ENCODE measurements around the gene PMS2. TPM values are rescaled to one million over a fixed set of nuclear protein-coding genes. Genes with fewer than 3 reads are reported as not detected.
"Not testable (repeated sequence)": the region's sequence is repeated elsewhere in the genome, so short reads cannot be mapped to it uniquely, and the experiment has no call there.

The PMS2 gene
- total RNA-seq, 1 donor from 2014 or later: 17.0 TPM

- not testable (repeated sequence) for H3K4me1 Mint-ChIP-seq (ENCODE audit: low read depth); H3K9me3 Mint-ChIP-seq (ENCODE audit: low read depth); H3K4me3 Mint-ChIP-seq (ENCODE audit: unreplicated experiment); H3K36me3 Mint-ChIP-seq (ENCODE audit: low read depth); DNase-seq (ENCODE audit: low spot score); H3K27me3 Mint-ChIP-seq (ENCODE audit: low read depth); H3K27ac Mint-ChIP-seq (ENCODE audit: unreplicated experiment)
Observed at GRCh38 chr7:5926263-5926870, 82.5 kb downstream of the PMS2 start.

- H3K36me3 Mint-ChIP-seq (ENCODE audit: low read depth); H3K4me1 Mint-ChIP-seq (ENCODE audit: low read depth); H3K4me3 Mint-ChIP-seq (ENCODE audit: unreplicated experiment); H3K9me3 Mint-ChIP-seq (ENCODE audit: low read depth); H3K27ac Mint-ChIP-seq (ENCODE audit: unreplicated experiment); H3K27me3 Mint-ChIP-seq (ENCODE audit: low read depth); DNase-seq (ENCODE audit: low spot score): not testable (repeated sequence)
Observed at GRCh38 chr7:5924630-5925029, 84.2 kb downstream of the PMS2 start.

- not testable (repeated sequence) for H3K27ac Mint-ChIP-seq (ENCODE audit: unreplicated experiment); H3K4me3 Mint-ChIP-seq (ENCODE audit: unreplicated experiment); DNase-seq (ENCODE audit: low spot score); H3K27me3 Mint-ChIP-seq (ENCODE audit: low read depth); H3K4me1 Mint-ChIP-seq (ENCODE audit: low read depth); H3K9me3 Mint-ChIP-seq (ENCODE audit: low read depth); H3K36me3 Mint-ChIP-seq (ENCODE audit: low read depth)
Observed at GRCh38 chr7:5924180-5924579, 84.7 kb downstream of the PMS2 start.

Other genes starting within 250 kb of the PMS2 start
- gene RNF216, start 227.4 kb downstream of the PMS2 start, total RNA-seq: 45.4 to 46.9 TPM (median 46.5 TPM) in 3 replicates
- not detected in 3 replicates for gene OCM, start 128.3 kb downstream of the PMS2 start, total RNA-seq
- 101 to 125 TPM (median 118 TPM) in 3 replicates for gene CCZ1, start 110.3 kb downstream of the PMS2 start, total RNA-seq
- gene RSPH10B, start 38.4 kb downstream of the PMS2 start, total RNA-seq: not detected in 3 replicates
- gene AIMP2, start 223 bp upstream of the PMS2 start, total RNA-seq: 31.6 to 49.8 TPM (median 49.7 TPM) in 3 replicates
- gene ANKRD61, start 22.3 kb upstream of the PMS2 start, total RNA-seq: not detected in 3 replicates
- 79.0 to 94.8 TPM (median 79.6 TPM) in 3 replicates for gene EIF2AK1, start 50.1 kb upstream of the PMS2 start, total RNA-seq
- gene USP42, start 95.9 kb upstream of the PMS2 start, total RNA-seq: 10.8 to 11.9 TPM (median 11.0 TPM) in 3 replicates